Measurements from ENCODE around the gene OR51G2.

GRCh38 chr11:4886186-4886585, 33.0 kb downstream of the OR51G2 start:
- TF ChIP-seq POLR2A (IDR thresholded peaks at IDR 0.05) (no peak), CTCF (IDR thresholded peaks at IDR 0.05) (no peak), EP300 (IDR thresholded peaks at IDR 0.05) (no peak), POLR2AphosphoS5 (IDR thresholded peaks at IDR 0.05) (no peak)

Measured in sigmoid colon (tissue), 4 donors.